Measurements from ENCODE around the gene LAMA5.

Gene LAMA5

DNA sequence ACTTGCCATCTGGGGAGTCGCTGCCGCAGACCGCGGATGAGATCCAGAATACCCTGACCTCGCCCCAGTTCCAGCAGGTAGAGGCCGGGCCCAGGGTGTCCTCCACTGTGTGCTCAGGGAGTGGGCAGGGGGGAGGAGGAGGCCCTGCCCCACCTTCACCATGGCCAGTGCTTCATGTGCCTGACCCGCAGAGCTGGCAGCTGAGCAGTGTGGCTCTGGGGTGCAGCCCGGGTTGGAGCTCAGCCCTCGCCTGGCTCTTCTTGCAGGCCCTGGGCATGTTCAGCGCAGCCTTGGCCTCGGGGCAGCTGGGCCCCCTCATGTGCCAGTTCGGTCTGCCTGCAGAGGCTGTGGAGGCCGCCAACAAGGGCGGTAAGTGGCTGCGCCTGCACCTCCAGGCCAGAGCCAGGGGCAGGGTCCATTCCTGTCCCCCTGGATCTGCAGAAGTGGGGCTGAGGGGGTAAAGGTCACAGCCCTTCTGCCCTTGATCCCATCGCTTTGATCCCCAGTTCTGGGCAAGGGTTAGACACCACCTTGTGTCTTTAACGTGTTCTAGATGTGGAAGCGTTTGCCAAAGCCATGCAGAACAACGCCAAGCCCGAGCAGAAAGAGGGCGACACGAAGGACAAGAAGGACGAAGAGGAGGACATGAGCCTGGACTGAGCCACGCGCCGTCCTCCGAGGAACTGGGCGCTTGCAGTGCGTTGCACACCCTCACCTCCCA lies 58.9 kb downstream of the LAMA5 start:
- ATAC-seq (no peak), DNase-seq (ENCODE audit: low spot score in 2 of 2) (no peak)
- Mint-ChIP-seq H3K4me3 (no peak overlapping the region), H3K36me3 (peaks cover 57% of the 10 kb centered on the region), H3K27ac (no peak overlapping the region), H3K4me1 (peaks cover 25% of the 10 kb centered on the region), H3K9me3 (no peaks in the 10 kb centered on the region)

DNA sequence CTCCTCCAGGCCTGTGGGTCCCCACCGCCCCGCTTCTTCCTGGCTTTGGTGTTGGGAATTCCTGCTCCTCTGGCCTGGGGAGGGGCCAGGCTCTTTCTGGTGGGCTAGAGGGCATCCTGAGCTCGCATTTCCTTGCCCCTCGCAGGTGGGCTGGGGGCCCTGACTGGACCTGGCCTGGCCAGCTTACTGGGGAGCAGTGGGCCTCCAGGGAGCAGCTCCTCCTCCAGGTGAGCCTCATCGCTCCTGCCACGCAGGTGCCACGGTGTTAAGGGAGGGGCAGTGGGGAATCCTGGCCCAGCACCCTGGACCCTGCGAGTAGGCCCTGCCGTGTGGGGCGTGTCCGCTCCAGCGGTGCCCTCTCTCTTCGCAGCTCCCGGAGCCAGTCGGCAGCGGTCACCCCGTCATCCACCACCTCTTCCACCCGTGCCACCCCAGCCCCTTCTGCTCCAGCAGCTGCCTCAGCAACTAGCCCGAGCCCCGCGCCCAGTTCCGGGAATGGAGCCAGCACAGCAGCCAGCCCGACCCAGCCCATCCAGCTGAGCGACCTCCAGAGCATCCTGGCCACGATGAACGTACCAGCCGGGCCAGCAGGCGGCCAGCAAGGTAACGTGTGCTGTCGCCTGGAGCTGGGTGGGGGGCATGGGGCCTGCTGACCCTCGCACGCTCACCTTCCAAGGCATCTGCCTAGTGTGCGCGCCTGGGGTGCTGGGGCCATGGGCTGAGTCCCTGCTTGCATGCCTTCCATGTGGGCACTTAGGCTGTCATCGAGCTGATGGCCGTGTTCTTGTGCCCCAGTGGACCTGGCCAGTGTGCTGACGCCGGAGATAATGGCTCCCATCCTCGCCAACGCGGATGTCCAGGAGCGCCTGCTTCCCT lies 59.6 kb downstream of the LAMA5 start:
- Mint-ChIP-seq H3K36me3 (peaks cover 61% of the 10 kb centered on the region), H3K9me3 (no peaks in the 10 kb centered on the region), H3K4me3 (no peak overlapping the region), H3K27ac (no peak overlapping the region), H3K4me1 (peaks cover 25% of the 10 kb centered on the region)
- no peak for ATAC-seq
- DNase-seq (ENCODE audit: low spot score in 2 of 2) = no peak

GRCh38 chr20:62306414-62307187 lies 60.5 kb downstream of the LAMA5 start:
- no peak overlapping the region for H3K27ac Mint-ChIP-seq
- H3K4me3 Mint-ChIP-seq = no peak overlapping the region

DNA sequence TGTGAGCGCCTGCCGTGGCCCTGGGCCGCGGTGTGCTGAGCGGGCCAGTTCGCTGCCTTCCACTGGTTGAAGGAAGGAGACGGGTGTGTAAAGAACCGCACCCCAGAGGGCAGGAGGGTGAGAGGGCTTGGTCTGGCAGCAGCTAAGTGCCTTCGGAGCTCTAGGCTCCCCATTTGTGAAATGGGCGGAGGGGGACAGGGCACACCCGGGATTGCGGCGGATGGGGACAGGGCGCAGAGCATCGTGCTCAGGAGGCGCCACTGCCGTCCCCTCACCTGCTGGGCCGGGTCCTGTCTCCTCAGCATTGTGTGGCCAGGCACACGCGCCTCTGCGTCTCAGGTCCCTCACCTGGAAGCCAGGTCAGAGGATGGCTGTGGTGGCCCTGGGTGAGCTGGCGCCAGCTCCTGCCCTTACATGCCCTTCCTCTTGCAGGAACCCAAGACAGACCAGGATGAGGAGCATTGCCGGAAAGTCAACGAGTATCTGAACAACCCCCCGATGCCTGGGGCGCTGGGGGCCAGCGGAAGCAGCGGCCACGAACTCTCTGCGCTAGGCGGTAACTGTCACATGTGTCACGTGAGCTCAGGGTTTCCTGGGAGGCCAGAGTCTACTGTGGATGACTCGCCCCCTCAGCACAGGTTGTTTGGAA lies 61.2 kb downstream of the LAMA5 start:
- peak overlapping the region; percentile 84 for H3K27ac Mint-ChIP-seq
- no peak for DNase-seq (ENCODE audit: low spot score in 2 of 2)
- peak overlapping the region; percentile 92 for H3K4me3 Mint-ChIP-seq

More at GRCh38 chr20:62306414-62307187, 60.5 kb downstream of the LAMA5 start:
- no peak for DNase-seq (ENCODE audit: low spot score in 2 of 2)
- H3K36me3 Mint-ChIP-seq = peaks cover 69% of the 10 kb centered on the region
- H3K9me3 Mint-ChIP-seq = no peaks in the 10 kb centered on the region
- peaks cover 31% of the 10 kb centered on the region for H3K4me1 Mint-ChIP-seq
- no peak for ATAC-seq

GRCh38 chr20:62305149-62305764 lies 61.9 kb downstream of the LAMA5 start:
- H3K9me3 Mint-ChIP-seq = no peaks in the 10 kb centered on the region
- DNase-seq (ENCODE audit: low spot score in 2 of 2) (no peak), ATAC-seq (no peak)
- H3K4me1 Mint-ChIP-seq = peaks cover 37% of the 10 kb centered on the region
- H3K4me3 Mint-ChIP-seq = peak overlapping the region; percentile 92
- H3K36me3 Mint-ChIP-seq = peaks cover 69% of the 10 kb centered on the region
- peak overlapping the region; percentile 99 for H3K27ac Mint-ChIP-seq

More for the DNA sequence above, 61.2 kb downstream of the LAMA5 start:
- no peaks in the 10 kb centered on the region for H3K9me3 Mint-ChIP-seq
- ATAC-seq = no peak
- peaks cover 37% of the 10 kb centered on the region for H3K4me1 Mint-ChIP-seq
- H3K36me3 Mint-ChIP-seq = peaks cover 69% of the 10 kb centered on the region

DNA sequence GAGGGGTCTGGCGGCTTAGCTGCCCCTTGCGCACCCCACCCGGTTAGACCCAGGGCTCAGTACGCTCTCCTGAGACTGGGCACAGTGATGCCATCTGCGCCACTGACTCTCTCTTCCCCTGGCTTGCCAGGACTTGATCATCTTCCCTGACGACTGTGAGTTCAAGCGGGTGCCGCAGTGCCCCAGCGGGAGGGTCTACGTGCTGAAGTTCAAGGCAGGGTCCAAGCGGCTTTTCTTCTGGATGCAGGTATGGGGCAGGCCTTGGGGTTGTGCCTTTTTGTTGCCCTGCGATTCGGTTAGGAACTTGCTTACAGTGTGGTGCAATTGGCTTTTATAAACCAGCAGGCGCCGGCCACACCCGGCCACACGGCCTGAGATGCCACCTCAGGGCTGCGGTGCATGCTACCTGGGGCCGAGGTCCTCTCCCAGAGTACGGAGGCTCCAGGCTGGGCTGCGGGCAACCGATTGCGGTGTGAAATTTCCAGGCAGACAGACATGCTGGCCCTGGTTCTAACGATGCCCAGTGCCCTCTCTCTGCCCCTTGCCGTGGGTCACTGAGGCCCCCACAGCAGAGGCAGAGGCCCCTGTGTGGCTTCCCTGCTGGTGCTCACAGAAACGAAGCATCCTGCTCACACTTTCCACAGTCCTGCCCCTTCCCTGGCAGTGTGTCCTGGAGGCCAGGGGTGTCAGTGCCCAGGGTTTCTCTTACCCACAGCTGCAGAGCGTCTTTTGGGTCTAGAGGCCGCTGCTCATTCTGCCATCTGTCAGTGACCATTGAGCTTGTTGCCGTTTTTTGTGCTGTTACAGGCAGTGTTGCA lies 62.6 kb downstream of the LAMA5 start:
- peak overlapping the region; percentile 99 for H3K27ac Mint-ChIP-seq
- no peak for DNase-seq (ENCODE audit: low spot score in 2 of 2)
- peak overlapping the region; percentile 92 for H3K4me3 Mint-ChIP-seq
- no peaks in the 10 kb centered on the region for H3K9me3 Mint-ChIP-seq
- H3K36me3 Mint-ChIP-seq = peaks cover 69% of the 10 kb centered on the region
- peaks cover 42% of the 10 kb centered on the region for H3K4me1 Mint-ChIP-seq
- no peak for ATAC-seq

DNA sequence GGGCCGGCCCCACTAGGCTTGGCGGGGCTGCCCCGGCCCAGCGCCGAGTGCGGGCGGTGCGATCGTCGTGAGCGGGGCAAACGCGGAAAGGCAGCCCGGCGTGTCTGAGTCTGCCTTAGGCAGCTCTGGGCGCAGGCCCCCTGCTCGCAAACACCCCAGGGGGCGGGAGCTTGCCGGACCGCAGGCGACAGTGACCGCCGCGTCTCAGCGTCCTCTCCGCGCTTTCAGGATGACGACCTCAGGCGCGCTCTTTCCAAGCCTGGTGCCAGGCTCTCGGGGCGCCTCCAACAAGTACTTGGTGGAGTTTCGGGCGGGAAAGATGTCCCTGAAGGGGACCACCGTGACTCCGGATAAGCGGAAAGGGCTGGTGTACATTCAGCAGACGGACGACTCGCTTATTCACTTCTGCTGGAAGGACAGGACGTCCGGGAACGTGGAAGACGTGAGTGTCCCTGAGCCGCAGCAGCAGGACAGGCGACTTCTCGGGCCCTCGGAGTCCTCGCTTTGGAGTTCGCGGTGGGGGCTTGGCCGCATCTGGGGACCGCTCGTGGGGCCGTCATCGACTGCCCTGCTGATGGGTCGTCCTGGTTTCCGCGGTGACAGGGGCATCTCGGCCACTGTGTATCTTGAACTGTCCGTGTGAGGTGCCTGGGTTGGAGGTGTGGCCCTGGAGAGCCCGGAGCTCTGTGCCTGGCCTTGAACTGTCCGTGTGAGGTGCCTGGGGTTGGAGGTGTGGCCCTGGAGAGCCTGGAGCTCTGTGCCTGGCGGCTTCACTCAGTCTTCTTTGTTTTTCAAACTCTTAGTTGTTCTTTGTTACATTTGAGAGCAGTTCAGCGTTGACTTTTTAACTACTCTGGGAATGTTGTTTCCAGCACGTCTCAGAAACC lies 63.5 kb downstream of the LAMA5 start:
- H3K9me3 Mint-ChIP-seq = no peaks in the 10 kb centered on the region
- H3K4me3 Mint-ChIP-seq = peak overlapping the region; percentile 92
- DNase-seq (ENCODE audit: low spot score in 2 of 2) = peak; percentile 21 to 65
- ATAC-seq = peak; percentile 7
- H3K36me3 Mint-ChIP-seq = peaks cover 63% of the 10 kb centered on the region
- peak overlapping the region; percentile 99 for H3K27ac Mint-ChIP-seq
- peaks cover 43% of the 10 kb centered on the region for H3K4me1 Mint-ChIP-seq

DNA sequence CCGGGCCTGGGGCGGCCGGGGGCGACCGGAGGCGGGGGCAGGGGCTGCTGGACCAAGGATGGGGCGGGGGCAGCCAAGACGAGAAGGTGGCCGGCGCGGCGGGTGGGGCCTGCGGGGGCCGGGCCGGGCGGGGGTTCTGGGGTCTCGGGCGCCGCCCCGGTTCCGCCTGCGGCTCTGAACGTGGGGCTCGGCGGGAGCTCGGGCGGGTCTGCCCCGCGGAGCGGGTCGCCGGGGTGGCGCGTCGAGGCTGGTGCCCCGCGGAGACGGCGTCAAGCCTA lies 64.1 kb downstream of the LAMA5 start:
- no peak for ATAC-seq
- peaks cover 58% of the 10 kb centered on the region for H3K36me3 Mint-ChIP-seq

GRCh38 chr20:62302341-62303061 lies 64.6 kb downstream of the LAMA5 start, which contains the start of gene ADRM1:
ADRM1 (plus strand) TSS chr20:62302997; CDS start chr20:62303569, 572 bp downstream.
- H3K27ac Mint-ChIP-seq = peak within 1 kb of the TSS; percentile 99
- H3K4me3 Mint-ChIP-seq = peak within 1 kb of the TSS; percentile 92
- peaks cover 43% of the 10 kb centered on the region for H3K4me1 Mint-ChIP-seq
- ATAC-seq (peak; percentile 91), DNase-seq (ENCODE audit: low spot score in 2 of 2) (peak; percentile 98)
- H3K9me3 Mint-ChIP-seq = no peaks in the 10 kb centered on the region
- H3K36me3 Mint-ChIP-seq = peaks cover 54% of the 10 kb centered on the region

More for the DNA sequence above, 64.1 kb downstream of the LAMA5 start:
- H3K9me3 Mint-ChIP-seq = no peaks in the 10 kb centered on the region
- H3K4me1 Mint-ChIP-seq = peaks cover 43% of the 10 kb centered on the region
- DNase-seq (ENCODE audit: low spot score in 2 of 2) = no peak
- H3K27ac Mint-ChIP-seq = peak overlapping the region; percentile 99
- H3K4me3 Mint-ChIP-seq = peak overlapping the region; percentile 92

- DNase-seq (ENCODE audit: low spot score in 2 of 2) (peak; percentile 72 to 91), ATAC-seq (peak; percentile 67)
- Mint-ChIP-seq H3K4me3 (peak overlapping the region; percentile 92), H3K9me3 (no peaks in the 10 kb centered on the region), H3K27ac (peak overlapping the region; percentile 99), H3K36me3 (peaks cover 53% of the 10 kb centered on the region), H3K4me1 (peaks cover 43% of the 10 kb centered on the region)
These were observed 65.3 kb downstream of the LAMA5 start for GRCh38 chr20:62301773-62302340.

DNA sequence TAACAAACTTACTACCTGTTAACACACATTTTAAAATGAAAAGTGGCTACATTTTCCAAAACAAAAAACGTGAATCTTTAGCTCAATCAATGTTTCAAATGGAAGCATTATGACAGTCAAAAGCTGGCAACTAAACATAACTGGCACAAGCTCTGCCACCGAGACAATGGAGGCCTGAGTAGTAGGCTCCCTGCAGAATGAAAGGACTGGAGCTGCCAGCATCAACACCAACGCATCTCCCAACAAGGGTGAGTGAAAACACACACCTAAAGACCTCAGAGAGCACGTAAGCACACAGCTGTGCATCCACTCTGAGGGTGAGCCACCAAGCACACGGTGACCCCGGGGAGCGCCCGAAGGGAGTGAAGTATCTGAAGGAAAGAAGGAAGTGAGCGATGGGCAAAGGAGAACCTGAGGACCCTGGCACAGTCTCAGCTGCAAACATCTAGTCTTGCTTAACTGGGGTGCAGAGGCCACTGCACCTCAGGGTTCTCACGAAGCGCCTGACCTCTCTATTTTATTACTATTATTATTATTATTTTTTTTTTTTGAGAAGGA lies 65.9 kb downstream of the LAMA5 start:
- no peak for DNase-seq (ENCODE audit: low spot score in 2 of 2)
- H3K36me3 Mint-ChIP-seq = peaks cover 46% of the 10 kb centered on the region
- H3K9me3 Mint-ChIP-seq = no peaks in the 10 kb centered on the region
- H3K27ac Mint-ChIP-seq = peak overlapping the region; percentile 99
- peaks cover 42% of the 10 kb centered on the region for H3K4me1 Mint-ChIP-seq
- no peak for ATAC-seq
- H3K4me3 Mint-ChIP-seq = peak overlapping the region; percentile 92

- Mint-ChIP-seq H3K36me3 (peaks cover 46% of the 10 kb centered on the region), H3K4me1 (peaks cover 34% of the 10 kb centered on the region), H3K4me3 (no peak overlapping the region), H3K27ac (no peak overlapping the region), H3K9me3 (no peaks in the 10 kb centered on the region)
- no peak for DNase-seq (ENCODE audit: low spot score in 2 of 2)
- no peak for ATAC-seq
These were observed 66.8 kb downstream of the LAMA5 start for GRCh38 chr20:62300319-62300718.

Measured in stimulated activated effector memory CD8-positive, alpha-beta T cell treated with anti-CD3 and anti-CD28 coated beads, Interleukin-12 subunit alpha, Interleukin-12 subunit beta, amount 100 ng/mL, for 72 hours (primary cell).